Measurements from ENCODE around the gene CCDC144A. TPM values are rescaled to one million over a fixed set of nuclear protein-coding genes. Genes with fewer than 3 reads are reported as not detected.

CCDC144A gene
- total RNA-seq, 1 experiment from 2014 or later: 1.9 TPM

- no peak within 1 kb of the TSS for H2BK15ac ChIP-seq (ENCODE audit: low read depth, low read length)
- H2AK5ac ChIP-seq (ENCODE audit: insufficient read length, low read length): no peak within 1 kb of the TSS
- DNase-seq: peak; percentile 99
- H3K4ac ChIP-seq (ENCODE audit: low read depth, low read length): no peak within 1 kb of the TSS
- H3K23me2 ChIP-seq (ENCODE audit: insufficient read length, low read depth, low read length, poor library complexity, severe bottlenecking): peaks cover 5% of the 10 kb centered on the region
- peak within 1 kb of the TSS; percentile 98 for H3K4me2 ChIP-seq (ENCODE audit: insufficient read depth, insufficient read length, low read length)
- H3K18ac ChIP-seq (ENCODE audit: insufficient read length, low read depth, low read length): peak within 1 kb of the TSS; percentile 60
- H3K79me1 ChIP-seq (ENCODE audit: insufficient read depth, low read depth, low read length, poor library complexity, severe bottlenecking): no peaks in the 10 kb centered on the region
- H3K79me2 ChIP-seq (ENCODE audit: insufficient read depth, low read length): no peaks in the 10 kb centered on the region
- peak within 1 kb of the TSS; percentile 63 for H3K14ac ChIP-seq (ENCODE audit: insufficient read depth, low read length)
- H4K91ac ChIP-seq (ENCODE audit: insufficient read length, low read depth, low read length): no peak within 1 kb of the TSS
- H3K27me3 Mint-ChIP-seq (ENCODE audit: low read depth): no peaks in the 10 kb centered on the region; the same call in none of the 2 replicates
- no peak within 1 kb of the TSS for H3K23ac ChIP-seq (ENCODE audit: insufficient read length, low read depth, low read length)
- peaks cover 30 to 36% of the 10 kb centered on the region in 2 experiments for H3K4me1 Mint-ChIP-seq
- H4K8ac ChIP-seq (replicated peaks; ENCODE audit: insufficient read length, low read depth, low read length): no peak within 1 kb of the TSS
- peaks cover 0 to 4% (median 1%) of the 10 kb centered on the region in 3 experiments; a peak in 3 of 7 replicates for H3K36me3 Mint-ChIP-seq (ENCODE audit: insufficient read depth in 1 of 3, low read depth in 3 of 3)
- H3K9me3 ChIP-seq (ENCODE audit: control insufficient read depth, low read depth, low read length): no peaks in the 10 kb centered on the region
- no peaks in the 10 kb centered on the region for H3K27me3 ChIP-seq (ENCODE audit: insufficient read depth, low read length)
- H2AFZ ChIP-seq (ENCODE audit: low read length): peak within 1 kb of the TSS; percentile 88
- H4K20me1 ChIP-seq (ENCODE audit: control insufficient read depth, insufficient read depth, insufficient read length): no peaks in the 10 kb centered on the region
- no peaks in the 10 kb centered on the region; the same call in 1 of the 2 replicates for H3K4me1 ChIP-seq (ENCODE audit: insufficient read depth, low read length)
- H3K27ac Mint-ChIP-seq: peak within 1 kb of the TSS in 1 of 3 experiments; percentile 88; a peak in 3 of 7 replicates
- no peak within 1 kb of the TSS for H3K27ac ChIP-seq (ENCODE audit: insufficient read length, low read depth, low read length)
- no CpG with 5 or more reads among the region's 55 CpGs for WGBS (ENCODE audit: extremely low coverage, insufficient read length, low lambda C conversion rate)
- H2BK120ac ChIP-seq (ENCODE audit: low read depth, low read length, poor library complexity, severe bottlenecking): no peak within 1 kb of the TSS
- H3T11ph ChIP-seq (ENCODE audit: low read length): no peak within 1 kb of the TSS
- no peak within 1 kb of the TSS for H2BK20ac ChIP-seq (ENCODE audit: low read depth, low read length, poor library complexity, severe bottlenecking)
- H3K4me3 Mint-ChIP-seq: peak within 1 kb of the TSS; percentile 77 to 85
- H3K56ac ChIP-seq (ENCODE audit: insufficient read length, low read depth, low read length): no peak within 1 kb of the TSS
- H3K9me3 Mint-ChIP-seq: peaks cover 0 to 10% of the 10 kb centered on the region in 2 experiments; a peak in 2 of 5 replicates
- no peak within 1 kb of the TSS for H2BK5ac ChIP-seq (ENCODE audit: insufficient read length, low read length)
- H4K5ac ChIP-seq (ENCODE audit: insufficient read length, low read depth, low read length): no peak within 1 kb of the TSS
- H3K9ac ChIP-seq (ENCODE audit: extremely low read depth, insufficient read length, low read length): peak within 1 kb of the TSS; percentile 27
- H2BK12ac ChIP-seq (ENCODE audit: insufficient read length, low read depth, low read length): no peak within 1 kb of the TSS
- no peak for TF ChIP-seq CTCF (conservative IDR thresholded peaks at IDR 0.05)
Measured at GRCh38 chr17:16653367-16654041, 36.5 kb upstream of the CCDC144A start, which contains the start of gene ZNF624. TSS of gene ZNF624 (minus strand) at chr17:16653850.

All from H9 (cell line).